HG02759 (cell line): ENCODE results near the gene ABCG2.
A peak's percentile ranks its signal among the peaks of the same experiment; 100 is the strongest.

ENCODE experiments used
- ATAC-seq: cut with Tn5 transposase; IDR thresholded peaks from one replicate; pipeline ENCODE4 v1.9.1; 2021; ENCODE audit warnings: mild to moderate bottlenecking, moderate library complexity; ENCODE audit not compliant: unreplicated experiment

Gene ABCG2

DNA sequence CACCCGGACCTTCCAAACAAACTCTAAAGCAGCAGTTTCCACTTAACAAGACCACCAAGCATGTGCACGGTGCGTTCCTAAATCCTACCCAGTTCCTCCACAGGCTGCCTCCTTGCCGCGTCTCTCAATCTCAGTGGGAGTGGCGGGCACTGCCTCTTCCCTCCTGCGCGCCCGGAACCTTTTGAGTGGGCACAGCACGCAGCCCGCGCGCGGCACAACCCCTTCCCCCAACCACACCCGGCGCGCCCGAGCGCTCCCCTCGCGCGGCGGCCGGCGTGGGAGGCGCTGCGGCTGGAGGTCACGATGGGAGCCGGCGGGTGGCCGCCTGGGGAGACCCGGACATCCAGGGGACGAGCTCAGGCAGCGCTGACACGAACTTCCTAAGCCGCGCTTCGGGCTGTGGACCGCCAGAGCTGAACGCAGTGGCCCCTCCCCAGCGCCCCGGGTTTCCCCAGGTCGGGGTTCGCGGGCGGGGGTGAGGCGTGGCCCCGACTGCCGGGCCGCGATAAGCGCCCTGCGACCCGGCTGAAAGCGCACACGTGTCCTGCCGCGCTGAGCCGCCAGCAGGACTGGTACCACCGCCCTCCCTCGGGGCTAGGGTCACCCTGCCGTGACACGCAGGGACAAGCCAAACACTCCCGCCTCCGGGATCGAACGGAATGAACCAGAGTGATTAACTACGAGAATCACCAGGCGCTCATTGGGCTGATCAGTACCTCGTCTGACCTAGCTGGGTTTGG is at the start of gene ABCG2:
ABCG2 (minus strand) TSS at position 151 of the 740 bp plus-strand sequence. CDS start 18,644 bp downstream, outside the sequence.
- peak; percentile 71 for ATAC-seq

DNA sequence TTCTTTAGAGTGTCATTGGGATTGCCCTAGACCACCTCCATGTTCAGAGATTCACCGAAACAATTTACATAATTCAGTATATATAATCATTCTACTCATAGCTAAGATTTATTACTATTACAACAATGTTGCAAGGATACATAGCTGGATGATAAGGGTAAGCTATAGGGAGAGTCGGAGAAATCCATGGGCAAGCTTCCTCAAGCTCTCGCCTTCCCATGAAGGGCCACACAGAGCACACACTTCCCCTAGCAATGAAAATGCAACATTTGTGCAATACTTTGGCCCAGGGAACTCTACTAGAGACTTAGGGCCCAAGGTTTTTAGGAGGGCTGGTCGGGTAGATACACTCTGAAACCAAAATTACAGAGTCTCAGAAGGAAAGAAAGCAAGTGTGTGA is 49.7 kb upstream of the ABCG2 start:
- no peak for ATAC-seq

DNA sequence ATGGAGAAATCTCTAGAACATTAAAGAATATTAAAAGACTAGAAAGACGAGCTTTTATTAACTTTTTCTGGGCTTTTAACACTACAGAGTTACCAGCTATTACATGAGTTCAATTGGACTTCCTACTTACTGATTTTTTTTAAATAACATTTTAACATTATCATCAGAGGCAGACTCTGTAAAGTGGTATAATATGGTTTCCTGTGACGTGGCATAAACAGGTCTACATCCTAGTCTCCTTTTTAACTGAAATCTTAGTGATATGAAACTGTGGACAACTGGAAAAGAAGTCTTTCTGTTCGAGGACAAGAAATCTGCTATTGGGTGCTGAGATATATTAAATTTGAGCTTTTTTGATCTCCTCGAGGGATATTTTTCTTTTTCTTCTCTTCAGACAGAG is 48.7 kb upstream of the ABCG2 start:
- ATAC-seq: no peak

DNA sequence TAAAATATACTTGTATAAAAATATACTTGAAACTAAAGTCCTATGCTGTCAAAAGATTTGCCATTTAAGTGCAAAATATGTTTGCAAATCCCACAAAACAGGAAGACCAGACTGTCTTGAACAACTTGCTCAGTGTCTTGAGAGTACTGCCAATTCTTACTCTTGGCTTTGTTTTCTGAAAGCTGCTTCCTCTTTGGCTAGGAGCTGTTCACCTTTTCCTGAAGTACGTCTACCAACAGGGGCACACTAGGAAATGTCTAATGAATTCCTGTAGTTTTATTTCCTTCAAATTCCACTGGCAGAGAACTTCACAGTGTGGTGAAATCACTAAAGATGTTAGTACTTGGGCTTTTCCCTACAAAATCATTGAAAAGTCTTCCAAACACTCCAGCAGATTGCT is 46.4 kb upstream of the ABCG2 start:
- no peak for ATAC-seq

DNA sequence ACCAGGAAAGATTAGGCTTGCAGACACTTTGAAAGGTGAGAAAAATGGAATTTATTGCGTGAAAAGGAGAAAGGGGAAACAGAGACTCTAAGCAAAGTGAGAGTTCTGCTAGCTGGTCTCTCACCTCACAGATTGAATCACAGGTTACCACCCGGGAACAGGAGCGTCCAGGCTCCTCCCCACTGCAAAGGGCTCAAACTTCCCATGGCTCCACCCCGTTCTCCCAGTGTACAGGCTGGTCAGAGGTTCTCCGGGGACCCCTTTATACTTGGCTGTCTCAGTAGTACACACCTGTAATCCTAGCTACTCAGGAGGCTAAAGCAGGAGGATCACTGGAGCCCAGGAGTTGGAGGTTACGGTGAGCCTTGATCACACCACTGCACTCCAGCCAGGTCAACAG is 44.0 kb upstream of the ABCG2 start:
- no peak for ATAC-seq

DNA sequence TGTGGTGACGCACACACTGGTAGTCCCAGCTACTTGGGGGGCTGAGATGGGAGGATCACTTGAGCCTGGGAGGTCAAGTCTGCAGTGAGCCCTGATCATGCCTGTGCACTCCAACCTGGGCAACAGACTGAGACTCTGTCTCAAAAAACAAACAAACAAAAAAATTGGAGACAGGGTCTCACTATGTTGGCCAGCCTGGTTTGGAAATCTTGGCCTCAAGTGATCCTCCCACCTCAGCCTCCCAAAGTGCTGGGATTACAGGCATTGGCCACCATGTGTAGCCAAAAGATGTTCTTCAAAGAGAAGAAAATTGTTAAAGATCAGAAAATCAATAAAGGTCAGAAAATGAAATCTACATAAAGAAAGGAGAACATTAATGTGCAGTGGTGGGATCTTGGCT is 41.7 kb upstream of the ABCG2 start:
- ATAC-seq: no peak

DNA sequence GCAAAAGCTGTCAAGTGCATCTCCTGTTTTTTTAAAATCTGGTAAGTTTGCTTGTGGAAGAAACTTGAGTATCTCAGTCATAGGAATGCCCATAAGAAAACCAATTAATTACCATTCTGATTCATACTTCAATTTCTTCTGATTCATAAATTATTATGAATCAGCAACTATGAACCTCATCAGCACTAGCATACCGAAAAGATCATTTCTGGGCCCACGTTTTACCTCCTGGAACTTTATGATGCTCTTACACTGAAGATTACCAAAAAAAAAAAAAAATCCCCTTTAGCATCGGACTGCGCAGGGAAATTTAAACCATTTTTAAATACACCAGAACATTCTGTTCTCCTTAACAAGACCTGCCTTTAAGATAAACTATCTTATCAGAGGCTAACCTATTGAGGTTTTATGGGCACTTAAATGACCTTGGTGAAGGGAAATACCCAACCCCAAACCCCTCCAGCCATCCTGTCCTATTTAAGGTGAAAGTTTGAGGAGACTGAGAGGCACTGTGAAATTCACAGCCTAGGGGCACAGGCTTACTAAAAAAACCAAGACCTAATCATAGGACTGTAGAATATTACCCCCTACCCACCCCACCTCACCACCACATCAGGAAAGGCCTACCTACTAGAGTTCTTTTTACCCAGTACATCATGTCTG is 38.2 kb upstream of the ABCG2 start:
- ATAC-seq: no peak

DNA sequence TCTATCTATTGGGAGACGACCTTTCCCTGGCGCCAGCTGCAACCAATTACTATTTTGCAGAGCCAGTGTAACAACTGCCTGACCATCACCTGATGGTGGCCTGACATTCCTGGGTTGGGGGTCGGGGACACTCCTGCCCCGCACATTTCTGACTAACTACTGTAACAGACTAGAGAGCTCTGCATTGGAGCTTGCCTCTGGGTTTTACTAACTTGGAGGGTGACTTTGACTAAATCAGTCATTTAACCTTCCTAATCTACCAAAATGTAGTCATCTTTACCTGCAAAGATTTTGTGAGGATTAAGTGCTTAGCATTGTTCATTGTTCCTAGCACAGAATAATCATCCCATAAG is 37.5 kb upstream of the ABCG2 start:
- ATAC-seq: no peak

DNA sequence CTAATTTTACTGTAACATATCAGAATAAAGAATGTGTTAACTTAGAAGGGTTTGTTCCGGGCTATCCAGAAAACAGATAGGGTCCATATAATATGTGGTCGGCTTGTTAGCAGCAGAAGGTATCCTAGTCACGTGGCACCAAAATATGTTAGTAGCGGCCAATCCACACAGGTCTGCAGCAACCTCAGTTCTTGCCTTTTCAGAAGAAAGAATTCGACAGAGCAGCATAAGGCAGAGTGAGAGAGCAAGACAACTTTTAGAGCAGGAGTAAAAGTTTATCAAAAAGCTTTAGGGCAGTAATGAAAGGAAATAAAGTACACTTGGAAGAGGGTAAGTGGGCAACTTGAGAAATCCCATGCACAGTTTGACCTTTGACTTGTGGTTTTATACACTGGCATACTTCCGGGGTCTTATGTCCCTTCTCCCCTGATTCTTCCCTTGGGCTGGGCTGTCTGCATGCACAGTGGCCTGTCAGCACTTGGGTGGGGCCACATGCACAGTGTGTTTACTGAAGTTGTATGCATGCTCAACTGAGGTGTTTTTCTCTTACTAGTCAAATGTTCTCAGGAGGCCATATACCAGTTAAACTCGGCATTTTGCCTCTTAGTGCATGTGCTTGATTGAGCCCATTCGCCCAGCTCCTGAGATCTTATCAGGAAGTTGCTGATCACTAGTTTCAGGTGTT is 37.0 kb upstream of the ABCG2 start:
- no peak for ATAC-seq

DNA sequence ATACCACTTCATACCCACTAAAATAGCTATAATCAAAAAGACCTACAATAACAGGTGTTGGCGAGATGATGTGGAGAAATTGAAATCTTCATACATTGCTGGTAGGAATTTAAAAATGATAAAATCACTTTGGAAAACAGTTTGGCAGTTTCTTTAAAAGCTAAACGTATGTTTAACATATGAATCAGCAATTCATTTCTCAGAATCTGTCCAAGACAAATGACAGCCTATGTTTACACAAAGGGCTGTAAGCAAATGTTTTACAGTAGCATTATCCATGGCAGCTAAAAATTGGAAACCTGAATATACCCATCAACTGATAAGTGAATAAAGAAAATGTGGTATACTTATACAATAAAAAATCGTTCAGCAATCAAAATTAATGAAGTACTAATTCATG is 33.0 kb upstream of the ABCG2 start:
- ATAC-seq: no peak

DNA sequence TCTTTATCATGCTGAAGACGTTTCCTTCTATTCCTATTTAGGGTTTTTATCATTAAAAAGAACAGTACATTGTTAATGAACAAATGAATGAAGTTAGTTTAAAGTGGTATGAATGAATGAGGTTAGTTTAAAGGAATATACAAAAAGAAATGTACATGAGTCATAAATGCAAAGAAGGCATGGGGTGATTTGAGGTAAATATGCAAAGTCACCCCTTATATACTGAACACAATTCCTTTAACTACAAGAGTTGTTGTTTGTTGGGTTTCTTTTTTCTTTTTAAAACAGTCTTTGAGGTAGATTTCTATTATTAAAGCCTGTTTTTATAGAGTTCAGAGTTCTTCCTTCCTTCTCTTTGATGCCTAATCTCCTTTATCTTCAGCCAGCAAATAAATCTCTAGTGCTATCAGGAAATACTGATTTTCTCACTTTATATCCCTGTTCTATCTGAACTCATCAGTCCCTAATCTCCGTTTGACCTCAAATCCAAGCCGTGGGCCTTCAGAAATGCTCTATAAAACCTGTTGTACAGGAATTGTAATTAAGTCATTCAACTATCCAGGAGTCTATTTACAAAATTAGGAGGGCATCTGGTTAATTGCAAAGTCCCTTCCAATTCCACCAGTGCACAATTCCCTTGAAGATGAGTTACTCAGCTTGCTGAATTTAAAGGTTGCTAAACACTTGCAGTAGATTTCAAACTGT is 31.6 kb upstream of the ABCG2 start:
- ATAC-seq: no peak

DNA sequence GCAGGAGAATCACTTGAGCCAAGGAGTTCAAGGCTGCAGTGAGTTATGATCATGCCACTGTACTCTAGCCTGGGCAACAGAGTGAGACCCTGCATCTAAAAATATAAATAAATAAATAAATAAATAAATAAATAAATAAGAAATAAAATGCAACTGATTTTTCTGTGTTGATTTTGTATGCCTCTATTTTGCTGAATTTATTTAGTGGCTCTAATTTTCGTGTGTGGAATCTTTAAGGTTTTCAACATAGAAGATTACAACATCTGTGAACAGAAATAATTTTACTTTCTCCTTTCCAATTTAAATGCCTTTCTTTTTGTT is 30.9 kb upstream of the ABCG2 start:
- ATAC-seq: no peak

DNA sequence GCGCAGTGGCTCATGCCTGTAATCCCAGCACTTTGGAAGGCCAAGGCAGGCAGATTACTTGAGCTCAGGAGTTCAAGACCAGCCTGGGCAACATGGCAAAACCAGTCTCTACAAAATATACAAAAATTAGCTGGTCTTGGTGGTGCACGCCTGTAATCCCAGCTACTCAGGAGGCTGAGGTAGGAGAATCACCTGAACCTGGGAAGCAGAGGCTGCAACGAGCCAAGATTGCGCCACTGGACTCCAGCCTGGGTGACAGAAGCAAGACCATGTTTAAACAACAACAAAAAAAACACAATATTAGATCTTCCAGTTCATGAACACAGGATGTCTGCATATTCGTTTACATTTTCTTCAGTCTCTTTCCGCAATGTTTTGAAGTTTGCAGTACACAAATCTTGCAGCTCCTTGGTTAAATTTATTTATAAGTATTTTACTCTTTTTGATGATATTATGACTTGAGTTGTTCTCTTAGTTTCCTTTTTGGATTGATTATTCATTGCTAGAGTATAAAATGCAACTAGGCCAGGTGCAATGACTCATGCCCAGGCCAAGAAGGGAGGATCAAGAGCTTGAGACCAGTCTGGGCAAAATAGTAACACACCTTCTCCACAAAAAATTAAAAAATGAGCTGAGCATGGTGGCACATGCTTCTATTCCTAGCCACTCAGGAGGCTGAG is 30.4 kb upstream of the ABCG2 start:
- no peak for ATAC-seq

DNA sequence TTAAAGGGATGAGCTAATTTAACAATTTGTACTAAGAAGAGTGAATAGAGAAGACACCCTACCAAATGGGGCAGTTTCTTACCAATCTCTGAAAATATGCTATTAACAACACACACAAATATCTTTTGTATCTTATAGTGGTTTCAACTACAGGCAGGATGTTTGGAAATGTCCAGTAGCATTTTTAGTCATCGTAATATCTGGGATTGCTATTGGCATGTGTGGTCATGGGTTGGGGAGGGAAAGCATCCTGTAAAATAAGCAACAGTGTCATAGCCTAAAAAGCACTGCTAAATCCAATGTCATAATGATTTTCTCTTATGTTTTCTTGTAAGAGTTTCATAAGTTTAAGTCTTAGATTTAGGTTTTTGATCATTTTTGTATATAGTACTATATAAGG is 29.3 kb upstream of the ABCG2 start:
- ATAC-seq: no peak

DNA sequence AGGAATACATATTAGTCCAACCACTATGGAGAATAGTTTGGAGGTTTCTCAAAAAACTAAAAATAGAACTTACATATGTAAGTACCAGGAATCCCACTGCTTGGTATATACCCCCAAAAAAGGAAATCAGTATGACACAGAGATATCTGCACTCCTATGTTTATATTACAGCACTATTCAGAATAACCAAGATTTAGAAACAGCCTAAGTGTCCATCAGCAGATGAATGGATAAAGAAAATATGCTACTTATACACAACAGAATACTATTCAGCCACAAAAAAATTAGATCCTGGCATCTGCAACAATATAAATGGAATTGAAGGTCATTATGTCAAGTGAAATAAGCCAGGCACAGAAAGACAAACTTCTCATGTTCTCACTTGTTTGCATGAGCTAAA is 27.5 kb upstream of the ABCG2 start:
- ATAC-seq: no peak

DNA sequence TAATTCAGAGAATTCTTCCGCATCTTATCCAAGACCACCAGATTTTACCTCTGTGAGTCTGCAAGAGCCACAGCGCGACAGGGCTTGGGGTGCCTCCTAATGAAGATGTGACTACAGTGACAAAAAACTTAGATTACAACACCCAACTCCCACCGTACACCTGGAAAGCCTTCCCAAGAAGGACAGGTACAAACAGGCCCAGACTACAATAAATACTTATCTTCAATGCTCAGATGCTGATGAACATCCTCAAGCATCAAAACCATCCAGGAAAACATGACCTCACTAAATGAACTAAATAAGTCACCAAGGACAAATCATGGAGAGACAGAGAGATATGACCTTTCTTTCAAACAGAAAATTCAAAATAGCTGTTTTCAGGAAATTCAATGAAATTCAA is 20.8 kb upstream of the ABCG2 start:
- ATAC-seq: no peak

DNA sequence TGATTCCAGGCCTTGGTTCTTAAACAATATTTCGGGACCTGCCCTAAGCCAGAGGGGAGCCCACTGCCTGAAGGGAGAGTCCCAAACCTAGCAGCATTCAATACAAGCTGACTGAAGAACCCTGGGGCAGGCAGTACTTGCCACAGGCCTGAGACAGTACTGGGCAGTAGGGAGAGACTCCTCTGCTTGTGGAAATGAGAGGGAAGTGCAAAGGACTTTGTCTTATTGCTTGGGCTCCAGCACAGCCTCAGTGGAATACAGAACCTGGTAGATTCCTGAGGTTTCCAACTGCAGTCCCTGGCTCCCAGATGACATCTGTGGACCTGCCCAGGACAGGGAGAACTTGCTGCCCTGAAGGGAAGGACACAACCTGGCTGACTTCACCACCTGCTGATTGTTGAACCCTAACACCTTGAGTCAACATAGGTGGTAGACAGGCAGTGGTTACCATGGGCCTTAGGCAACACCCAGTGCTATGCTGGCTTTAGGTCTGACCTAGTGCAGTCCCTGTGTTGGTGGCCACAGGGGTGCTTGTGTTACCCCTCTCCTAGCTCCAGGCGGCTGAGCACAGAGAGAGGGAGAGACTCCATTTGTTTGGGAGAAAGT is 20.3 kb upstream of the ABCG2 start:
- ATAC-seq: no peak

DNA sequence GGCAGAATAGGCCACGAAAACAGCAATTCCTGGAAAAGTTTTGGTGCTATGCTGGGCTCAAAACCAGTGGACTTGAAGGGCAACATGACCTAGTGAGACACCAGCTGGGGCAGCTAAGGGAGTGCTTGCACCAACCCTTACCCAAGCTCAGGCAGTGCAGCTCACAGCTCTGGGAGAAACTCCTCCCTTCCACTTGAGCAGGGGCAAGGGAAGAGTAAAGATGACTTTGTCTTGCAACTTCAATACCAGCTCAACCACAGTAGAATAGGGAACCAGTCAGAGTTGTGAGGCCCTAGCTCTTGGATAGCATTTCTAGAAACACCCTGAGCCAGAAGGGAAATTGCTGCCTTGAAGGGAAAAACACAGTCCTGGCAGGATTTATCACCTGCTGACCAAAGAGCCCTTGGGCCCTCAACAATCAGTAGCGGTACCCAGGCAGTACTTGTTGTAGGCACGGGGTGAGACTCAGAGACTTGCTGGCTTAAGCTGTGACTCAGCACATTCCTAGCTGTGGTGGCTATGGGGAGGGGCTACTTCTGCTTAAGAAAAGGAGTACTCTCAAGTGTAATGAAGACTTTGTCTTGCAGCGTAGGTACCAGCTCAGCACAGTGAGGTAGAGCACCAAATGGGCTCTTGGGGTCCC is 19.7 kb upstream of the ABCG2 start:
- ATAC-seq: peak; percentile 73

DNA sequence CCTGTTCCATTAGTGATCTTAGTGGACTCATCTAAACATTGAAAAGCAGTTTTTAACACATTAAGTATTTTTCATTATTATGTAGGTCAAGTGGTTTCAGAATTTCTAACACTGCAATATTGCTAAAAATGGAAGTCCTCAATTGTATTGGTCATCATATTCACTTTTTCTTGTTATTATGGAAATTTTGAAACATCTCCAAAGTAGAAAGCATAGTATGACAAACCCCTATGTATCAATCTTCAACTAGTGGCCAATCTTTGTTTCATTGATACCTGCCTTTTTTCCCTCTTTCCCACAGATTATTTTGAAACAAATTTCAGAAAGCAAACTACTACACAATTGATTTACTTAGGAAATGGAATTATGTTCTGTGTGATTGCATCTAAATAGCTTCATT is 14.5 kb upstream of the ABCG2 start:
- no peak for ATAC-seq

DNA sequence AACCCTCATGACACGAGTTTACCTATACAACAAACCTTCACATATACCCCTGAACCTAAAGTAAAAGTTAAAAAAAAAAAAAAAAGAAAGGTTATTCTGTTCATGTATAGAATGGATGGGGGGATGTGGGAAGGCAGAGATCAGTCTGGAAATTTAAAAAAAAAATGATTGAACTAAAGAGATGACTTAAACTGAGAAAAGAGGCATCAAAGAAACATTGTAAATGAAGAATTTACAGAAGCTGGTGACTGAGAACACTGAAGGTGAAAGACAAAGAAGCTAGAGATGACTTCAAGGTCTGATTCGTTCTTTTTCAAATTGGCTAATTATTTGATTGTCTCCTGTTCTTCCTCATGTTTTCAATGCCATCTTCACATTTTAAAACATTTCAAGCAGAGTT is 12.8 kb upstream of the ABCG2 start:
- no peak for ATAC-seq
